Tibial nerve (tissue), 4 donors: Measurements from ENCODE around the gene FRYL.

Experiments
- EP300 ChIP-seq, 2 donors: sonication (generic); formaldehyde crosslinking; IDR thresholded peaks; one replicate each; pipeline ENCODE4 v1.6.1; 2017; ENCODE audit warnings: antibody characterized with exemption in 2 of 2, mild to moderate bottlenecking in 1 of 2
- TF ChIP-seq, protein P1 (sequence below), 5 experiments: fragments of 200-600 bp in 3 of 5; fragments of 450-650 bp in 2 of 5; sonication (generic) in 3 of 5; IDR thresholded peaks; one replicate each; pipeline ENCODE4 v1.5.1; 2016 to 2019; ENCODE audit warnings: antibody characterized with exemption in 5 of 5, mild to moderate bottlenecking in 3 of 5, moderate library complexity in 2 of 5

DNA sequence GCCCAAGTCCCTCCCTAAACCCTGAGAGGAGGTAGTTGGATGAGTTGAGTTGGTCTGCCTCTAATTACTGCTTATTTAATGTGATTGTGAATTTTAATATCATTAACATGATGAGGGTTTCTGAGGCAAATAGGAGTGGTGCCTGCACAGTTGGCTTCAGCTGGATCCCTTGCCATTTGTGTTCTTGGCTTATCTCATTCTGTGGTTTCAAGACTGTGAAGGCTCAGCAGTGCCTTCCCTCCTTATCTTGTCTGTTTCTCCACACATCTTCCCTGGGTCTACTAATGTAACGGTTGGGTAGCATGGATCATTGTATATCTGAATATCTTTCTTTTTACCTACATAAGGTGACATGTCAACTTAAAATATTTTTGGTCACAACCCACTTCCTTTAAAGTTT, 298.5 kb downstream of the FRYL start:
- TF ChIP-seq, protein P1, sequence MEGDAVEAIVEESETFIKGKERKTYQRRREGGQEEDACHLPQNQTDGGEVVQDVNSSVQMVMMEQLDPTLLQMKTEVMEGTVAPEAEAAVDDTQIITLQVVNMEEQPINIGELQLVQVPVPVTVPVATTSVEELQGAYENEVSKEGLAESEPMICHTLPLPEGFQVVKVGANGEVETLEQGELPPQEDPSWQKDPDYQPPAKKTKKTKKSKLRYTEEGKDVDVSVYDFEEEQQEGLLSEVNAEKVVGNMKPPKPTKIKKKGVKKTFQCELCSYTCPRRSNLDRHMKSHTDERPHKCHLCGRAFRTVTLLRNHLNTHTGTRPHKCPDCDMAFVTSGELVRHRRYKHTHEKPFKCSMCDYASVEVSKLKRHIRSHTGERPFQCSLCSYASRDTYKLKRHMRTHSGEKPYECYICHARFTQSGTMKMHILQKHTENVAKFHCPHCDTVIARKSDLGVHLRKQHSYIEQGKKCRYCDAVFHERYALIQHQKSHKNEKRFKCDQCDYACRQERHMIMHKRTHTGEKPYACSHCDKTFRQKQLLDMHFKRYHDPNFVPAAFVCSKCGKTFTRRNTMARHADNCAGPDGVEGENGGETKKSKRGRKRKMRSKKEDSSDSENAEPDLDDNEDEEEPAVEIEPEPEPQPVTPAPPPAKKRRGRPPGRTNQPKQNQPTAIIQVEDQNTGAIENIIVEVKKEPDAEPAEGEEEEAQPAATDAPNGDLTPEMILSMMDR (IDR thresholded peaks at IDR 0.05): no peak
- TF ChIP-seq EP300 (IDR thresholded peaks at IDR 0.05): no peak
